ENCODE measurements around the gene NTNG2.
"Not testable (repeated sequence)": the region's sequence is repeated elsewhere in the genome, so short reads cannot be mapped to it uniquely, and the experiment has no call there.

The NTNG2 gene

DNA sequence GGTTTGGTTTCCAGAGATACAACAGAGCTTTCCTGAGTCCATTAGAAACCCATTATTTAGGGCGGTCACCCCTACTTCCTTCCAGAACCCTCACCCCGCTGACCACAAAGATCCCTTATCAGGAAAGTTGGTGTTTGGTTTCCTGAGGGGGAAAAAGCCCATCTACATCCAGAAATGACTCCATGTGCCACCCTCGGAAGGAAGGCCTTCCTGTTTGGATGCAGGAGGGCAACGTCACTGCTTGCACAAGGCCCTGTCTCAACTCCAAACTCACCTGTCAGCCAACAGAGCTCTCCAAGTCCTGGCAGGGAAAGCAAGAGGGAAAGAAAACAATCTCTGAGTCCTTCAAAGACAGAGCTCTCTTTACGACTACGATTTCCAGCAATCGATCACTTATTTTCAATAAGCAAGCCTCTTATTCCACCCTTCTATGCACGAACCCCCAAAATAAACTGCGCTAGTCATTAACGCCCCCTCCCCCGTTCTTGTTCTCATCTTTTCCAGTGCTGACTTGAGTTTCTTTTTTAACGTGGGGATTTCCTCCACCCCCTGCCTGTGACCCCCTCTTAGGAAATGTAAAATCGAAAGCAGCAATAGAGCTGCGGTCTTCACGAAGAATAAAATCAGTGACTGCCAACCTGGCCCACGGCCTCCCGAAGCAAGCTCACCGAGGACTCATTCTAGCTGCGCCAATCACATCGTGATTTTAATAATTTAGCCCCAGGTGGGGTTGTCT is 35.7 kb upstream of the NTNG2 start:
- no peak overlapping the region for H3K4me3 ChIP-seq (replicated peaks in 1 of 2; ENCODE audit: low read depth in 2 of 2, low read length in 2 of 2)
- TF ChIP-seq, protein P1, sequence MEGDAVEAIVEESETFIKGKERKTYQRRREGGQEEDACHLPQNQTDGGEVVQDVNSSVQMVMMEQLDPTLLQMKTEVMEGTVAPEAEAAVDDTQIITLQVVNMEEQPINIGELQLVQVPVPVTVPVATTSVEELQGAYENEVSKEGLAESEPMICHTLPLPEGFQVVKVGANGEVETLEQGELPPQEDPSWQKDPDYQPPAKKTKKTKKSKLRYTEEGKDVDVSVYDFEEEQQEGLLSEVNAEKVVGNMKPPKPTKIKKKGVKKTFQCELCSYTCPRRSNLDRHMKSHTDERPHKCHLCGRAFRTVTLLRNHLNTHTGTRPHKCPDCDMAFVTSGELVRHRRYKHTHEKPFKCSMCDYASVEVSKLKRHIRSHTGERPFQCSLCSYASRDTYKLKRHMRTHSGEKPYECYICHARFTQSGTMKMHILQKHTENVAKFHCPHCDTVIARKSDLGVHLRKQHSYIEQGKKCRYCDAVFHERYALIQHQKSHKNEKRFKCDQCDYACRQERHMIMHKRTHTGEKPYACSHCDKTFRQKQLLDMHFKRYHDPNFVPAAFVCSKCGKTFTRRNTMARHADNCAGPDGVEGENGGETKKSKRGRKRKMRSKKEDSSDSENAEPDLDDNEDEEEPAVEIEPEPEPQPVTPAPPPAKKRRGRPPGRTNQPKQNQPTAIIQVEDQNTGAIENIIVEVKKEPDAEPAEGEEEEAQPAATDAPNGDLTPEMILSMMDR (IDR thresholded peaks at IDR 0.05; ENCODE audit: low read depth, low read length): no peak
- no peak for DNase-seq (ENCODE audit: low read depth in 2 of 2)

DNA sequence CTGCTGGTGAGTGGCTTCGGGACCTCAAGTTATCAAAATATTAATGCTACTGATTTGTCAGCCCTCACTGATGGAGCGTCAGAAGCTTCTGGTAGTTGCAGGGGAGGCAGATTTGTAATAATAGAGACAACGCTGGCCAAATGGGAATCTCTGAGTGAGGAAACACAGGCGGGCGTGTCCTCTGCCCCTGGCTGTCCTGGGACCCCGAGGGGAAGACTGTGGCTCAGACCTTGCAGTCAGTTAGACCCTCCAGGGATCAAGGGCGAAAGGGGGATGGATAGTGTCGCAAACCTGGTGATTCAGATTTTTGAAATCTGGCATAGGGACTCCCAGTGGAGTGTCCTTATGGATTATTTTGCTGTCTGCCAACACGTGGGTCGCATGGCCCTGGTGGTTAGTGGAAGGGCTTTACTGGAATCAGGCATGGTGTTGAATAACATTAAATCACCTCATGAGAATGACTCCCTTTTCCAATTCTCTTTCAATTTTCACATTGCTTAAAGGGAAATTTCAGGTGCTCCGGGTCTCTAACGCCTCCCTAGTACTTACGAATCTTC is 35.1 kb upstream of the NTNG2 start:
- no peak overlapping the region for H3K4me3 ChIP-seq (replicated peaks in 1 of 2; ENCODE audit: low read depth in 2 of 2, low read length in 2 of 2)
- TF ChIP-seq, protein P1 (IDR thresholded peaks at IDR 0.05; ENCODE audit: low read depth, low read length): no peak
- DNase-seq (ENCODE audit: low read depth in 2 of 2): no peak

DNA sequence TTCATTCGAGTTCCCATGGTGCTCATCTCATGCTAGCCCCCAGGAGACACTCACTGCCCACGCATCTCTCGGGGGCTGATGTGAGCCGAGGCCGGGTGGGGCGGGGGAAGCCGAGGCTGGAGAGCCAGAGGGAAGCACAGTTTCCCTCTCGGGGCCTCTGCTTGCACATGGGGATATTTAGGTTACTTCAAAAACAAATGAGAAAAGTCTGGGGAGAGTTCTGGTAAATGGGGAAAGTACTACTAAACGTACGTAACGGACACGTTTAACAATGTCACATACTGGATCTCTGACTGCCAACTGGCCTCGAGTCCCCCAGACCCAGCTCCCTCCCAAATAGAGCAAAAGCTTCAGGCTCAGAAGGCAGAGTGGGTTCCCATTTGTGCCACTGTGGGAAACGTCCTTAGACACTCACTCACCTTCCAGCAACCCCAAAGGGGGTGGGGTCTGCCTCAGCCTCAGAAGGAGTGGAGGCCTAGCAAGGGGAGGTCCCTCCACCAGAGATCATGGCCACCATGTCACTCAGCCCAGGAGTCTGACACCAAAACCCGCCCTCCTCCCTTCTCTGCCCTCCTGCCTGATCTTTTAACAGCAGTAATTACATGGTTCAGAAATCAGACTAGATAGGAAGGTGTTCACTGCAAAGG is 33.8 kb upstream of the NTNG2 start:
- TF ChIP-seq, protein P1 (IDR thresholded peaks at IDR 0.05; ENCODE audit: low read depth, low read length): no peak
- no peak overlapping the region for H3K4me3 ChIP-seq (replicated peaks in 1 of 2; ENCODE audit: low read depth in 2 of 2, low read length in 2 of 2)
- DNase-seq (ENCODE audit: low read depth in 2 of 2): no peak

DNA sequence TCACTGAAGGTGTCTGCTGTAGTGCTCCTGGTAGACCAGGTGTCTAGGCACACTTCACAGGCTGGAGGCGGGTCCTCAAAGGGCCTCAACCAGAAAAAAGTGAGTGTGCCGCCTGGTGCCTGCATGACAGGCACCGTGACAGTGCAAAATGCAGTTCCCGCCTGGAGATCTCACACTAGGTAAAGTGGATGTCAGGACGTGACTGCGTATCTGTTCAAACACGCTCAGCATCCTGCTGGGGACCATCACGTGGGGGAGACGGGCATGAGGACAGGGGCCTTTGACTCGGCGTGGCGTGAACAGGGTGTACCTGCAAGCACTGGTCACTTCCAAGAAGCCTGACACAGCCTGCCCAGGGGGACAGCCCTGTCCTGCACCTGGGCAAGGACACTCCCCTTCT is 32.3 kb upstream of the NTNG2 start:
- no peak for DNase-seq (ENCODE audit: low read depth in 2 of 2)
- no peak overlapping the region for H3K4me3 ChIP-seq (replicated peaks in 1 of 2; ENCODE audit: low read depth in 2 of 2, low read length in 2 of 2)
- TF ChIP-seq, protein P1 (IDR thresholded peaks at IDR 0.05; ENCODE audit: low read depth, low read length): no peak

DNA sequence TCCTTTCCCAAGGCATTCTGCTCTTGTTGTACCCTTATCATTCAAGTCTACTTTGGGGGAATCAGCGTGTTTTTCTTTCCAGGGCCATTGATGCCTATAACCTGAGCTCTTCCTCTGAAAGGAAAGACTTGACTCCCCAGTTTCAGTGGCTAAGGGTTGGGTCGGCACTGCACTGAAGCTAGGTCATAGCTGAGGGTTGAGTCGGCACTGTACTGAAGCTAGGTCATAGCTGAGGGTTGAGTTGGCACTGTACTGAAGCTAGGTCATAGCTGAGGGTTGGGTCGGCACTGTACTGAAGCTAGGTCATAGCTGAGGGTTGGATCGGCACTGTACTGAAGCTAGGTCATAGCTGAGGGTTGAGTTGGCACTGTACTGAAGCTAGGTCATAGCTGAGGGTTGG is 27.8 kb upstream of the NTNG2 start:
- DNase-seq (ENCODE audit: low read depth in 2 of 2): peak in 1 of 2 donors; percentile 28
- H3K4me3 ChIP-seq (replicated peaks in 1 of 2; ENCODE audit: low read depth in 2 of 2, low read length in 2 of 2): not testable (repeated sequence)

DNA sequence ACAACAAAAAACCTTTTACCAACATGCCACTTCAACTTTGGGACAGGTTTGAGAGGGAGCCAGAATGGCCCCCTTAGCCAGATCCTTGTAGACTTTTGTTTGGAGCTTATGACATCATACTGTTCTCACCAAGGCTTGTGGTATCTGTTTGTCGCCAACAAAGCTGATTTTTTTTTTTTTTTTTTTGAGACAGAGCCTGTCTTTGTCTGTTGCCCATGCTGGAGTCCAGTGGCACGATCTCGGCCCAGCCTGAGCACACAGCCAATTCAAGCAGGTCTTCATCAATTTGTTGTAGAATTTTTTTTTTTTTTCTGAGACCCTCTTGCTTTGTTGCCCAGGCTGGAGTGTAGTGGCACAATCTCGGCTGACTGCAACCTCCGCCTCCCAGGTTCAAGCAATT is 26.4 kb upstream of the NTNG2 start:
- no peak overlapping the region for H3K4me3 ChIP-seq (replicated peaks in 1 of 2; ENCODE audit: low read depth in 2 of 2, low read length in 2 of 2)
- no peak for DNase-seq (ENCODE audit: low read depth in 2 of 2)
- TF ChIP-seq, protein P1 (IDR thresholded peaks at IDR 0.05; ENCODE audit: low read depth, low read length): no peak

DNA sequence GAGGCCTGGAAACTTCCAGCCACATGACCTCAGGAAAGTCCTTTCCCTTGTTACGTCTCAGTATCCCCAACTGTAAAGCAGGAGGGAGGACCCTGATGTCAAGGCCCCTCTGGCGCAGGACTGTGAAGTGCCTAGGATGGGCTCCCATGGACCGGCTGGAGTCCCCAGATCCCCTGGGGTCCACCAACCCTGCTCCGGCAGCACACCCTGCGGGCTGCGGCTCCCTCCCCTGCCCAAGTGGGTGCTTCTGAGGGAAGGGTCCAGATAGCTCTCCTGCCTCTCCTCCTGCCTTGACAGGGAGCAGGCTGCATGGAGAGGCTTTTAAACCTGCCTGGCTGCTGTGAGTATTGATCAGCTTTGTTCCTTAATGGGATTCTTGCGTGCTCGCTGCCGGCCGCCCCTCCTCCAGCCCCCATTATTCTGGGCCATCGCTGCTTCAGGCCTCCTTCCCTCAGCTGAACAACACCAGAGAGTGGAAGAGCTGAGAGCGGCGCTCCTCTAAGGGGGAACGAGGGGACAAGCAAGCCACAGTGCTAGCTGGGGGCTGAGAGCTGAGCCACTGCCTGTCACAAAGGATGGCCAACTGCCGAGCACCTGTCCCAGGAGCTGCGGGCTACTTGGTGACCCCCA is 25.6 kb upstream of the NTNG2 start:
- TF ChIP-seq, protein P1 (IDR thresholded peaks at IDR 0.05; ENCODE audit: low read depth, low read length): no peak
- no peak overlapping the region for H3K4me3 ChIP-seq (replicated peaks in 1 of 2; ENCODE audit: low read depth in 2 of 2, low read length in 2 of 2)
- no peak for DNase-seq (ENCODE audit: low read depth in 2 of 2)

All from cardiac fibroblast (primary cell).